Hepatocyte (in vitro differentiated cells): ENCODE results near the gene HSPA9. TPM values are rescaled to one million over a fixed set of nuclear protein-coding genes. Genes with fewer than 3 reads are reported as not detected.

ENCODE experiments used
- DNase-seq: peaks from one replicate; pipeline ENCODE4 v3.0.0-alpha.2; 2016; ENCODE audit warnings: low spot score
- H2AFZ ChIP-seq: fragments of 200-600 bp; sonication (generic); 2 replicates; pipeline ENCODE4 v1.6.0; 2016; ENCODE audit warnings: antibody characterized with exemption, mild to moderate bottlenecking
- H3K27ac ChIP-seq: fragments of 200-600 bp; sonication (generic); 2 replicates; pipeline ENCODE4 v1.5.1; 2016; ENCODE audit warnings: mild to moderate bottlenecking
- H3K27me3 ChIP-seq: fragments of 200-600 bp; sonication (generic); 2 replicates; pipeline ENCODE4 v1.6.1; 2016
- H3K36me3 ChIP-seq: fragments of 200-600 bp; sonication (generic); replicated peaks from 2 replicates; pipeline ENCODE4 v1.5.1; 2016; ENCODE audit warnings: low read depth; ENCODE audit not compliant: insufficient read depth
- H3K4me1 ChIP-seq: fragments of 200-600 bp; sonication (generic); 2 replicates; pipeline ENCODE4 v1.5.1; 2016; ENCODE audit warnings: mild to moderate bottlenecking, moderate library complexity; ENCODE audit not compliant: insufficient read depth
- H3K4me2 ChIP-seq: fragments of 200-600 bp; sonication (generic); 2 replicates; pipeline ENCODE4 v1.6.0; 2016
- H3K4me3 ChIP-seq: fragments of 200-600 bp; sonication (generic); 2 replicates; pipeline ENCODE4 v1.5.1; 2016; ENCODE audit warnings: mild to moderate bottlenecking
- H3K79me2 ChIP-seq: fragments of 200-600 bp; sonication (generic); 2 replicates; pipeline ENCODE4 v1.6.0; 2017; ENCODE audit warnings: mild to moderate bottlenecking
- H3K9me2 ChIP-seq: fragments of 200-600 bp; sonication (generic); replicated peaks from 2 replicates; pipeline ENCODE4 v1.6.0; 2017; ENCODE audit warnings: mild to moderate bottlenecking; ENCODE audit not compliant: insufficient read depth
- H3K9me3 ChIP-seq: fragments of 200-600 bp; sonication (generic); 2 replicates; pipeline ENCODE4 v1.5.1; 2016; ENCODE audit warnings: low read depth, mild to moderate bottlenecking
- H4K20me1 ChIP-seq: fragments of 200-600 bp; sonication (generic); 2 replicates; pipeline ENCODE4 v1.6.0; 2016; ENCODE audit warnings: mild to moderate bottlenecking; ENCODE audit not compliant: insufficient read depth, poor library complexity, severe bottlenecking
- EZH2 ChIP-seq: fragments of 200-600 bp; sonication (generic); IDR thresholded peaks from 2 replicates; pipeline ENCODE4 v1.6.1; 2016; ENCODE audit warnings: antibody characterized with exemption, mild to moderate bottlenecking, borderline replicate concordance
- EZH2phosphoT487 ChIP-seq: fragments of 200-600 bp; sonication (generic); IDR thresholded peaks from one replicate; pipeline ENCODE4 v1.6.1; 2018; ENCODE audit warnings: antibody characterized with exemption, mild to moderate bottlenecking, low read depth, moderate library complexity; ENCODE audit not compliant: unreplicated experiment, severe bottlenecking
- WGBS: methylation state at CpG from one replicate; pipeline ENCODE4 v1.1.6; 2016; ENCODE audit warnings: low lambda C conversion rate; ENCODE audit errors: missing lambda C conversion rate; 5-methylcytosine and 5-hydroxymethylcytosine counted together
- polyA plus RNA-seq: library from polyadenylated mRNA; unstranded; fragments of >200 nt; fragmentation: Nextera tagmentation; extraction: Ambion mirVana; gene quantifications from 2 replicates; pipeline ENCODE4 v1.2.1, GENCODE V29; 2016
- total RNA-seq: library from RNA; depleted of rRNA; stranded (reverse); fragments of >200 nt; gene quantifications from 2 replicates; pipeline ENCODE4 v1.2.3, GENCODE V29; 2014
- TF ChIP-seq, protein P1 (sequence below): fragments of 200-600 bp; sonication (generic); IDR thresholded peaks from 2 replicates; pipeline ENCODE4 v1.5.1; 2016; ENCODE audit warnings: antibody characterized with exemption, mild to moderate bottlenecking; ENCODE audit not compliant: poor library complexity

The HSPA9 gene
- total and polyA plus RNA-seq, 2 experiments from 2014 or later, result 211 to 383 TPM

DNA sequence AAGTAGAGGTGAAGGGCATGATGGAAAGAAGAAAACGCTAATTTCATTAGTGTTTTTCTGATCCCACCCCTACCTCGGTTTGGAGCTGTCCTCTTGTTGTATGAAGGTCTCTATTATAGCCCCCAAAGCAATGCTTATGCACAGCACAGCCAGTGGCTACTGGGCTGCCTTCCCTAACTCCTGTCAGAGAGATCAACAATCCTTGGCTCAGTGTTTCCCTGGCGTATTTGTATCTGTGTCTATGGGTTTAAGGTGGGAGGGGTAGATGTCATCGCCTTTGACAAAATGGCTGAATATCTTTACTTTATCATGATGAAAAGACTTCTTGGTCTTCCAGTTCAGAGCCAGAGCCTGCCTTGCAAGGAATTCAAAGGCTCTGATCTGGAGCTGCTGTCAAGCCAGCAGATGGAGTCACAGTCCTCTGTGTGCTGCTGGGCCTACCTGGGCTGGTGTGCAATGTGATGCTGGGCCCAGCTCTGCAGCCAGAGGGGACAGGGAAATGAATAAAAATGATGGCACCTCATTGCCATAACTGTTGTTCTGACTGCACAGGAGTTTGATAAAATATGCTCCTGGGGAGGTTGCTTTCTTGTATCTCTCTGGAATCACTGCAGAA, 20.1 kb upstream of the HSPA9 start:
- Histone ChIP-seq H3K9me2 (no peaks in the 10 kb centered on the region), H3K4me1 (no peaks in the 10 kb centered on the region), H3K27me3 (no peaks in the 10 kb centered on the region), H3K4me3 (no peak overlapping the region), H3K27ac (no peak overlapping the region), H4K20me1 (no peaks in the 10 kb centered on the region), H2AFZ (no peak overlapping the region), H3K4me2 (no peak overlapping the region), H3K9me3 (no peaks in the 10 kb centered on the region), H3K36me3 (no peaks in the 10 kb centered on the region), H3K79me2 (no peaks in the 10 kb centered on the region)
- DNase-seq, result no peak
- no peak for TF ChIP-seq EZH2
- no peak for TF ChIP-seq EZH2phosphoT487
- TF ChIP-seq, protein P1, sequence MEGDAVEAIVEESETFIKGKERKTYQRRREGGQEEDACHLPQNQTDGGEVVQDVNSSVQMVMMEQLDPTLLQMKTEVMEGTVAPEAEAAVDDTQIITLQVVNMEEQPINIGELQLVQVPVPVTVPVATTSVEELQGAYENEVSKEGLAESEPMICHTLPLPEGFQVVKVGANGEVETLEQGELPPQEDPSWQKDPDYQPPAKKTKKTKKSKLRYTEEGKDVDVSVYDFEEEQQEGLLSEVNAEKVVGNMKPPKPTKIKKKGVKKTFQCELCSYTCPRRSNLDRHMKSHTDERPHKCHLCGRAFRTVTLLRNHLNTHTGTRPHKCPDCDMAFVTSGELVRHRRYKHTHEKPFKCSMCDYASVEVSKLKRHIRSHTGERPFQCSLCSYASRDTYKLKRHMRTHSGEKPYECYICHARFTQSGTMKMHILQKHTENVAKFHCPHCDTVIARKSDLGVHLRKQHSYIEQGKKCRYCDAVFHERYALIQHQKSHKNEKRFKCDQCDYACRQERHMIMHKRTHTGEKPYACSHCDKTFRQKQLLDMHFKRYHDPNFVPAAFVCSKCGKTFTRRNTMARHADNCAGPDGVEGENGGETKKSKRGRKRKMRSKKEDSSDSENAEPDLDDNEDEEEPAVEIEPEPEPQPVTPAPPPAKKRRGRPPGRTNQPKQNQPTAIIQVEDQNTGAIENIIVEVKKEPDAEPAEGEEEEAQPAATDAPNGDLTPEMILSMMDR, result peak; percentile 34
- WGBS, result 73% methylated on average over 4 of the region's 4 CpGs

DNA sequence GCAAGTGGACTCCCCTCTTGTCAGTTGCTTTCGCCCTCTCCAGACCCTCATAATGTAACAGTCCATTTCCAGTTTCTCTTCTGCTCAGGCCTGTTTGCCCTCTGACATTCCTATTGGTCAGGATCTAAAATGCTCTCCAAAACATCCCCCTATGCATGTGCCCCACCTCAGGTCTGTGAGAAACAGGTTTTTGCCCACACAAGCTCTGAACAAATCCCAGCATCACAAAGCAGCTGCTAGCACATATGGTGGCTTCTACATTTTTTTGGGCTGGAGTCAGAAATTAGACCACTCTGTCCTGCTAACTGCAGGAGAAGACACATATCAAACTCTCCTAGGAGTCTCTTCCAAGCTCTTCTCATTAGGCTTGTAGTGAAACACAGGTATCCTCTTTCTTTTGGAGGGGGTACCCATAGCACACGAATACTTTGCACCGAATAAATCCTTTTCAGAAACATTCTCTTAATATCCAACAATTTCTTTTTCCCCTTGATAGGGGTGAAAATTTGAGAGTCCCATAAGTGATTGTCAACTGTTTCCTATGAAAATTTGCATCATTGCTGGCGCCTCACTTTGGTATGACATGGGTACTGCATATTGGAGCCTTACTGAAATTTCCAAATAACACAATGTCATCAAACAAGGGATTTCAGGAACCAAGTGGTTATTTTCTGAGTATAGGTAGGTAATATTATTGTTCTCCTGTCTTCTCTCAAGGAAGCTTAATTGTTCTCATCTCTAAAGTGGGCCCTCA, 19.3 kb upstream of the HSPA9 start:
- TF ChIP-seq EZH2phosphoT487, result no peak
- no peak for TF ChIP-seq EZH2
- TF ChIP-seq, protein P1, result peak; percentile 20
- 86% methylated on average over 4 of the region's 4 CpGs for whole genome bisulfite sequencing
- no peaks in the 10 kb centered on the region for H3K4me1 ChIP-seq
- H3K27me3 ChIP-seq, result no peaks in the 10 kb centered on the region
- H3K79me2 ChIP-seq, result no peaks in the 10 kb centered on the region
- H4K20me1 ChIP-seq, result no peaks in the 10 kb centered on the region
- H3K4me3 ChIP-seq, result no peak overlapping the region
- H3K36me3 ChIP-seq, result no peaks in the 10 kb centered on the region
- H3K9me2 ChIP-seq, result no peaks in the 10 kb centered on the region
- H3K4me2 ChIP-seq, result no peak overlapping the region
- no peak overlapping the region for H2AFZ ChIP-seq
- no peak for DNase-seq
- H3K27ac ChIP-seq, result no peak overlapping the region
- H3K9me3 ChIP-seq, result no peaks in the 10 kb centered on the region

DNA sequence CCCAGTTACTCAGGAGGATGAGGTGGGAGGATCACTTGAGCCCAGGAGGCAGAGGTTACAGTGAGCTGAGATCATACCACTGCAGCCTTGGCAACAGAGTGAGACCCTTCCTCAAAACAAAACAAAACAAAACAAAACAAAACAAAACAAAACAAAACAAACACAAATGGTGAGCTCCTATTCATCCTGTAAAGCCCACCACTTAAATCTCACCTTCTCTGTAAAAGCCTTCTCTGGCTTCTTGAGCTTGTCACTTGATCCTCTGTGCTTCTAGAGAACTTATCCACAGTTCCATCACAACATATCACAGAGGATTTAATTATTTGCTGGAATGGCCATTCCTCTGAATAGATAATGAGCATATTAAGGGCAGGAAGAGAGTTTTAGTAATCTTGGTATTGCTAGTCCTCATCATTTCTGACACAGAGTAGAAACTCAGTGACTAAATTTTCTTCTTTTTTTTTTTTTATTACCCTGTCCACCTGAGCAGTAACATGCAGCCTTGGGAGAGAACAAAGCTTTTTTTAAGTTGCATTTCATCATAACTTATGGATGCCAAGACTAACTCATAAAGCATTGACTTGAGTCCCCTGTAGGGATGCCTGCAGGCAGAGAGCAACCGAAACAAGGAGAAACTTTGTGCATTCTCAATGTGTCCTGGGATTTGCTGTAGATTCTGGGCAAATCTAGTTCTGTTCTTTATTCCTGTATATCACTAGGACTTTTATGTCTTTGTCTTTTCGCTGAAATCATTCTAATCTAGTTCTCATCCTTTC, 13.0 kb upstream of the HSPA9 start:
- H3K36me3 ChIP-seq, result no peaks in the 10 kb centered on the region
- TF ChIP-seq EZH2phosphoT487 (no peak), EZH2 (no peak)
- H3K9me2 ChIP-seq, result no peaks in the 10 kb centered on the region
- no peaks in the 10 kb centered on the region for H3K79me2 ChIP-seq
- no peaks in the 10 kb centered on the region for H3K4me1 ChIP-seq
- no peak overlapping the region for H2AFZ ChIP-seq
- WGBS, result 88% methylated on average over 2 of the region's 2 CpGs
- DNase-seq, result no peak
- no peak overlapping the region for H3K4me3 ChIP-seq
- no peaks in the 10 kb centered on the region for H3K27me3 ChIP-seq
- H3K9me3 ChIP-seq, result no peaks in the 10 kb centered on the region
- H4K20me1 ChIP-seq, result no peaks in the 10 kb centered on the region
- no peak overlapping the region for H3K27ac ChIP-seq
- no peak overlapping the region for H3K4me2 ChIP-seq

DNA sequence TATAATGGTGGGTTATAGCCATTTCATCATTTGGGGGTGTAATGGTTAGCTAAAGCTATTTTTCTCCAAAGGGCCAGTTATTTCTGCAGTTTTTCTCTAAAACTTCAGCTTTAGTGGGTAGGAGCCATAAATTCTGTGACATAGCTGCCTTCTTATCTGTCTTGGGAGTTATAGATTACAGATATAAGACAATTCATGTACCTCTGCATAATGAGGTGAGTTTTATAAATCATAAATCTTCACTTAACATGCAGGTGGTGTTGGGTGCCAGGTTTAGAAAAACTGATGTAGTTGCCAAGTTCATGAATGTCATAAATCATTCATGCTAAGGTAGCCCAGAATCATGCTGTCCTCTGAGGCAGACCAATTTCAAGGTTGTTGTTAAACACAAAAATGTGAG, 10.0 kb upstream of the HSPA9 start:
- Histone ChIP-seq H3K4me1 (no peaks in the 10 kb centered on the region), H3K79me2 (no peaks in the 10 kb centered on the region), H4K20me1 (no peaks in the 10 kb centered on the region), H3K4me2 (no peak overlapping the region), H2AFZ (no peak overlapping the region), H3K27ac (no peak overlapping the region), H3K27me3 (no peaks in the 10 kb centered on the region), H3K36me3 (no peaks in the 10 kb centered on the region), H3K4me3 (no peak overlapping the region), H3K9me3 (no peaks in the 10 kb centered on the region), H3K9me2 (no peaks in the 10 kb centered on the region)
- TF ChIP-seq EZH2phosphoT487, result no peak
- TF ChIP-seq, protein P1, result no peak
- DNase-seq, result no peak
